Thyroid gland (tissue), 4 donors: ENCODE measurements around the gene GPM6B.

Source experiments
- POLR2A ChIP-seq, 2 donors: fragments of 450-650 bp; IDR thresholded peaks; one replicate each; pipeline ENCODE4 v1.6.1; 2017; ENCODE audit warnings: antibody characterized with exemption in 2 of 2, mild to moderate bottlenecking in 2 of 2, moderate library complexity in 1 of 2
- TF ChIP-seq, protein P1 (sequence below), 6 experiments: fragments of 200-600 bp in 3 of 6; fragments of 450-650 bp in 3 of 6; sonication (generic) in 3 of 6; IDR thresholded peaks; one replicate each; pipeline ENCODE4 v1.5.1; 2016 to 2019; ENCODE audit warnings: antibody characterized with exemption in 6 of 6, mild to moderate bottlenecking in 2 of 6, inconsistent platforms in 1 of 6, moderate library complexity in 1 of 6

DNA sequence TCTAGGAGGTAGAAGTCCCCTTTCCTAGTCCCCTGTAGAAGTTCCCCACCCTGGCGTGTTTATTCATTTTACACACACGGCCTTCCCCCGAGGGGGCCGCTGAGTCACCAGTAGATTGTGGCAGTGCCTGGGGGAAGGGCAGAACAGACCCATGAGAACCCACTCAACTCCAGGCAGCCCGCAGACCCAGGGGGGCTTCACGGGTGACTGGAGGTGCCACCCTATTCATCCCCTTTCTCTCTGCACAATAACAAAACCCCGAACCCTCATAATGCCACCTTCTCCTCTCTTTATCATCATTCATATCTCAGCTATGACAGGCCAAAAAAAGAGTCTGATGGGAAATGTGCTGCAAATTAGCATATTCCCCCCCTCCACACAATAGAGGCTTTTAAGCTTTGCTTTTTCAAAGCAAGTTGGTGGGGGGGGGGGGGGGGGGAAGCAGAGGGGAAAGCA lies 20.4 kb upstream of the GPM6B start:
- TF ChIP-seq, protein P1, sequence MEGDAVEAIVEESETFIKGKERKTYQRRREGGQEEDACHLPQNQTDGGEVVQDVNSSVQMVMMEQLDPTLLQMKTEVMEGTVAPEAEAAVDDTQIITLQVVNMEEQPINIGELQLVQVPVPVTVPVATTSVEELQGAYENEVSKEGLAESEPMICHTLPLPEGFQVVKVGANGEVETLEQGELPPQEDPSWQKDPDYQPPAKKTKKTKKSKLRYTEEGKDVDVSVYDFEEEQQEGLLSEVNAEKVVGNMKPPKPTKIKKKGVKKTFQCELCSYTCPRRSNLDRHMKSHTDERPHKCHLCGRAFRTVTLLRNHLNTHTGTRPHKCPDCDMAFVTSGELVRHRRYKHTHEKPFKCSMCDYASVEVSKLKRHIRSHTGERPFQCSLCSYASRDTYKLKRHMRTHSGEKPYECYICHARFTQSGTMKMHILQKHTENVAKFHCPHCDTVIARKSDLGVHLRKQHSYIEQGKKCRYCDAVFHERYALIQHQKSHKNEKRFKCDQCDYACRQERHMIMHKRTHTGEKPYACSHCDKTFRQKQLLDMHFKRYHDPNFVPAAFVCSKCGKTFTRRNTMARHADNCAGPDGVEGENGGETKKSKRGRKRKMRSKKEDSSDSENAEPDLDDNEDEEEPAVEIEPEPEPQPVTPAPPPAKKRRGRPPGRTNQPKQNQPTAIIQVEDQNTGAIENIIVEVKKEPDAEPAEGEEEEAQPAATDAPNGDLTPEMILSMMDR (IDR thresholded peaks at IDR 0.05) = no peak
- no peak for TF ChIP-seq POLR2A (IDR thresholded peaks at IDR 0.05)
